ENCODE data around the gene PRB3. TPM values are rescaled to one million over a fixed set of nuclear protein-coding genes. Genes with fewer than 3 reads are reported as not detected.

Gene PRB3
- total and polyA plus RNA-seq, 2 of the 8 experiments (the other 6 are each of a cell fraction or from before 2014, with no cell fraction given) = 0.09 to 0.67 TPM

GRCh38 chr12:11242656-11243055, 26.9 kb downstream of the PRB3 start:
- H4K8ac ChIP-seq (ENCODE audit: extremely low read depth, insufficient read depth, low read length) = no peak overlapping the region
- H2AK5ac ChIP-seq (ENCODE audit: low read depth, low read length) = no peak overlapping the region
- DNase-seq (ENCODE audit: low read depth in 1 of 2, low spot score in 2 of 2) = no peak
- FAIRE-seq = no peak
- no peak overlapping the region for H2BK20ac ChIP-seq (ENCODE audit: low read length)
- no peak overlapping the region for H3K14ac ChIP-seq (ENCODE audit: insufficient read length)
- H4K20me1 ChIP-seq (replicated peaks in 1 of 2; ENCODE audit: control insufficient read depth in 1 of 2, insufficient read depth in 2 of 2, low read length in 2 of 2) = no peaks in the 10 kb centered on the region
- no peak overlapping the region for H3K9ac ChIP-seq (replicated peaks in 1 of 4; ENCODE audit: extremely low read depth in 1 of 4, low read depth in 3 of 4, low read length in 3 of 4)
- no peaks in the 10 kb centered on the region for H3K23me2 ChIP-seq (ENCODE audit: low read depth, low read length)
- POLR2A ChIA-PET (ENCODE audit: partially characterized antibody) = interaction anchor here (0.9 kb wide), 1 partner anchor 244 kb away, joined by 3 read pairs; no protein-coding TSS in a partner anchor
- no peak overlapping the region for H3K4me3 ChIP-seq (ENCODE audit: extremely low read depth in 1 of 4, insufficient read depth in 2 of 4, low read depth in 3 of 4, low read length in 4 of 4)
- H3K27me3 ChIP-seq (replicated peaks in 1 of 4; ENCODE audit: control insufficient read depth in 3 of 4, extremely low read depth in 1 of 4, insufficient read depth in 3 of 4, low read length in 3 of 4) = no peaks in the 10 kb centered on the region
- CTCF ChIA-PET (ENCODE audit: partially characterized antibody) = no interaction called here
- H2BK15ac ChIP-seq (ENCODE audit: low read length) = no peak overlapping the region
- no peak overlapping the region for H3K4ac ChIP-seq (replicated peaks; ENCODE audit: insufficient read length, low read depth, low read length)
- no peaks in the 10 kb centered on the region for H3K79me1 ChIP-seq (ENCODE audit: low read depth, low read length)
- H3K27ac ChIP-seq (ENCODE audit: low read depth, low read length) = no peak overlapping the region
- 82% methylated on average over 3 of the region's 3 CpGs; no CpG with 5 or more reads in 1 of the 2 experiments for WGBS, 2 experiments (ENCODE audit: extremely low coverage in 1 of 2, insufficient coverage in 1 of 2, insufficient read length in 1 of 2, insufficient replicate concordance in 2 of 2, low coverage in 1 of 2, low lambda C conversion rate in 2 of 2, missing lambda C conversion rate in 1 of 2)
- H3K18ac ChIP-seq (ENCODE audit: extremely low read depth, low read length) = no peak overlapping the region
- no peak overlapping the region for H3K23ac ChIP-seq (ENCODE audit: insufficient read length)
- H3K4me1 ChIP-seq (replicated peaks in 1 of 4; ENCODE audit: control insufficient read depth in 3 of 4, insufficient read depth in 4 of 4, low read length in 3 of 4) = no peaks in the 10 kb centered on the region
- H3K36me3 ChIP-seq (ENCODE audit: control insufficient read depth in 2 of 4, insufficient read depth in 4 of 4, low read length in 3 of 4) = no peaks in the 10 kb centered on the region
- no peak overlapping the region for H3K56ac ChIP-seq (replicated peaks; ENCODE audit: insufficient read length, low read depth, low read length)
- no peak overlapping the region for H4K91ac ChIP-seq (replicated peaks; ENCODE audit: insufficient read length, low read length)
- H2AFZ ChIP-seq (ENCODE audit: low read length) = no peak overlapping the region
- no peak overlapping the region for H2BK12ac ChIP-seq (ENCODE audit: low read depth, low read length)
- no peaks in the 10 kb centered on the region for H3K9me3 ChIP-seq (ENCODE audit: insufficient read depth in 2 of 2, low read depth in 1 of 2, low read length in 1 of 2)
- no peak overlapping the region for H4K5ac ChIP-seq (ENCODE audit: insufficient read length, low read depth, low read length)
- no peak overlapping the region for H2BK120ac ChIP-seq (replicated peaks; ENCODE audit: low read depth, low read length)
- no peak overlapping the region for H3K4me2 ChIP-seq (ENCODE audit: insufficient read depth in 1 of 2, low read depth in 2 of 2, low read length in 2 of 2)
- H3K79me2 ChIP-seq (ENCODE audit: control insufficient read depth in 1 of 2, insufficient read depth in 2 of 2, low read length in 2 of 2) = no peaks in the 10 kb centered on the region
- no peak overlapping the region for H2BK5ac ChIP-seq (ENCODE audit: low read depth, low read length)
- TF ChIP-seq TEAD4 (IDR thresholded peaks at IDR 0.05; ENCODE audit: low read depth, low read length) (no peak), SRF (IDR thresholded peaks at IDR 0.05; ENCODE audit: low read depth, low read length) (no peak), CBX8 (IDR thresholded peaks at IDR 0.05; ENCODE audit: borderline replicate concordance, low read depth, low read length) (no peak), SIRT6 (IDR thresholded peaks at IDR 0.05; ENCODE audit: low read length) (no peak), RNF2 (IDR thresholded peaks at IDR 0.05; ENCODE audit: borderline replicate concordance, low read depth, low read length, missing control alignments, poor library complexity, severe bottlenecking) (no peak), SUZ12 (IDR thresholded peaks at IDR 0.05; ENCODE audit: low read length) (no peak), JUN (IDR thresholded peaks at IDR 0.05; ENCODE audit: low read depth, low read length) (no peak), KDM5A (IDR thresholded peaks at IDR 0.05; ENCODE audit: low read length) (no peak), SAP30 (IDR thresholded peaks at IDR 0.05; ENCODE audit: insufficient read depth, insufficient replicate concordance, low read length) (no peak), HDAC6 (IDR thresholded peaks at IDR 0.05; ENCODE audit: low read depth, low read length) (no peak), EZH2 (IDR thresholded peaks at IDR 0.05; ENCODE audit: low read depth, low read length, severe bottlenecking) (no peak), TAF1 (IDR thresholded peaks at IDR 0.05; ENCODE audit: low read depth, low read length) (no peak), TBP (IDR thresholded peaks at IDR 0.05; ENCODE audit: low read depth, low read length) (no peak), NRF1 (IDR thresholded peaks at IDR 0.05; ENCODE audit: low read depth, low read length) (no peak), GABPA (IDR thresholded peaks at IDR 0.05; ENCODE audit: borderline replicate concordance, insufficient read depth, low read length) (no peak)
